IMR-90 (cell line): ENCODE data around the gene ANKRD1. TPM values are rescaled to one million over a fixed set of nuclear protein-coding genes. Genes with fewer than 3 reads are reported as not detected.
A peak's percentile ranks its signal among the peaks of the same experiment; 100 is the strongest.
"Not testable (repeated sequence)": the region's sequence is repeated elsewhere in the genome, so short reads cannot be mapped to it uniquely, and the experiment has no call there.

Experiments
- ATAC-seq: fragments of 200-7000 bp; cut with Tn5 transposase; 2 replicates; pipeline ENCODE4 v1.9.1; 2020; ENCODE audit warnings: low read depth, mild to moderate bottlenecking, moderate library complexity
- BruUV-seq: library from RNA; stranded (reverse); fragments of 400-500 nt; replicated peaks from 2 replicates; lab custom pipeline; 2021; lab: Mats Ljungman, UMichigan
- CTCF ChIA-PET: fragments of 300-600 bp; formaldehyde crosslinking; extraction: SDS; loops from one replicate; lab custom pipeline; 2021; ENCODE audit warnings: antibody characterized with exemption; lab: Yijun Ruan, JAX
- POLR2A ChIA-PET: fragments of 300-600 bp; sonication (Branson Sonifier 250); formaldehyde crosslinking; loops from one replicate; lab custom pipeline; 2022; ENCODE audit warnings: antibody characterized with exemption; ENCODE audit not compliant: unreplicated experiment; lab: Charles Lee
- DNase-seq: peaks from one replicate; pipeline ENCODE4 v3.0.0; 2013
- H2AFZ ChIP-seq: replicated peaks from 2 replicates; pipeline ENCODE3; 2013; ENCODE audit warnings: low read length, mild to moderate bottlenecking; ENCODE audit not compliant: poor library complexity
- H2AK5ac ChIP-seq: 2 replicates; pipeline ENCODE4 v1.6.1; 2013; ENCODE audit warnings: low read depth, low read length, inconsistent platforms
- H2AK9ac ChIP-seq: replicated peaks from 2 replicates; pipeline ENCODE3; 2013; ENCODE audit warnings: mild to moderate bottlenecking, low read depth, low read length, moderate library complexity; ENCODE audit not compliant: poor library complexity
- H2BK120ac ChIP-seq: 2 replicates; pipeline ENCODE4 v1.6.1; 2013; ENCODE audit warnings: low read depth, low read length, inconsistent platforms
- H2BK15ac ChIP-seq: 3 replicates; pipeline ENCODE4 v1.6.1; 2013; ENCODE audit warnings: low read depth, low read length, inconsistent platforms
- H2BK20ac ChIP-seq: 2 replicates; pipeline ENCODE4 v1.6.1; 2013; ENCODE audit warnings: low read depth, mild to moderate bottlenecking, inconsistent platforms, low read length, moderate library complexity
- H2BK5ac ChIP-seq: 2 replicates; pipeline ENCODE4 v1.6.1; 2013; ENCODE audit warnings: mild to moderate bottlenecking, low read depth, low read length, inconsistent platforms; ENCODE audit not compliant: poor library complexity, severe bottlenecking
- H3K14ac ChIP-seq: replicated peaks from 2 replicates; pipeline ENCODE4 v1.6.1; 2013; ENCODE audit warnings: low read depth, low read length, inconsistent platforms
- H3K18ac ChIP-seq: 2 replicates; pipeline ENCODE4 v1.6.1; 2013; ENCODE audit warnings: low read depth, low read length, control low read depth
- H3K23ac ChIP-seq: 2 replicates; pipeline ENCODE4 v1.6.1; 2013; ENCODE audit warnings: low read depth, low read length, inconsistent platforms
- H3K27ac ChIP-seq: 2 replicates; pipeline ENCODE4 v1.5.1; 2013; ENCODE audit warnings: mild to moderate bottlenecking, control low read depth, low read length; ENCODE audit not compliant: insufficient read depth
- H3K27me3 ChIP-seq: 2 replicates; pipeline ENCODE4 v1.6.1; 2013; ENCODE audit warnings: low read length; ENCODE audit not compliant: control insufficient read depth, insufficient read depth
- H3K36me3 ChIP-seq: 2 replicates; pipeline ENCODE4 v1.6.1; 2013; ENCODE audit warnings: low read length, mixed read lengths; ENCODE audit not compliant: control insufficient read depth, insufficient read depth
- H3K4ac ChIP-seq: 2 replicates; pipeline ENCODE4 v1.6.1; 2013; ENCODE audit warnings: low read depth, low read length, inconsistent platforms
- H3K4me1 ChIP-seq: 2 replicates; pipeline ENCODE4 v1.6.1; 2013; ENCODE audit warnings: low read length, mixed read lengths; ENCODE audit not compliant: control insufficient read depth, insufficient read depth
- H3K4me2 ChIP-seq: 2 replicates; pipeline ENCODE4 v1.6.1; 2013; ENCODE audit warnings: low read depth, mild to moderate bottlenecking, control low read depth, low read length, moderate library complexity
- H3K4me3 ChIP-seq: 2 replicates; pipeline ENCODE4 v1.5.1; 2013; ENCODE audit warnings: low read depth, mild to moderate bottlenecking, control low read depth, low read length, moderate library complexity; ENCODE audit not compliant: insufficient read depth
- H3K56ac ChIP-seq: 2 replicates; pipeline ENCODE4 v1.6.1; 2013; ENCODE audit warnings: low read length, inconsistent platforms; ENCODE audit not compliant: insufficient read depth; ENCODE audit errors: extremely low read depth
- H3K79me1 ChIP-seq, 2 experiments: 2 replicates each; pipeline ENCODE4 v1.6.1; 2013; ENCODE audit warnings: low read length in 2 of 2, inconsistent platforms in 1 of 2, low read depth in 1 of 2
- H3K9ac ChIP-seq: 2 replicates; pipeline ENCODE4 v1.6.1; 2013; ENCODE audit warnings: low read depth, low read length, control low read depth
- H3K9me1 ChIP-seq: 2 replicates; pipeline ENCODE4 v1.6.1; 2013; ENCODE audit warnings: low read length, inconsistent platforms; ENCODE audit not compliant: insufficient read depth
- H3K9me3 ChIP-seq: 2 replicates; pipeline ENCODE4 v1.6.1; 2013; ENCODE audit warnings: low read length; ENCODE audit not compliant: control insufficient read depth, insufficient read depth
- H4K20me1 ChIP-seq: 2 replicates; pipeline ENCODE4 v1.6.1; 2013; ENCODE audit warnings: low read length, inconsistent platforms; ENCODE audit not compliant: insufficient read depth
- H4K5ac ChIP-seq: 2 replicates; pipeline ENCODE4 v1.6.1; 2013; ENCODE audit warnings: mild to moderate bottlenecking, low read depth, low read length, control low read depth
- H4K8ac ChIP-seq, 2 experiments: 2 replicates each; pipeline ENCODE4 v1.6.1; 2013; ENCODE audit warnings: low read depth in 2 of 2, low read length in 2 of 2, control low read depth in 1 of 2, inconsistent platforms in 1 of 2
- H4K91ac ChIP-seq: 2 replicates; pipeline ENCODE4 v1.6.1; 2013; ENCODE audit warnings: low read depth, low read length, inconsistent platforms; ENCODE audit not compliant: insufficient read depth
- CTCF ChIP-seq: conservative IDR thresholded peaks from 2 replicates; pipeline ENCODE4 v1.5.1; 2012; ENCODE audit warnings: mild to moderate bottlenecking, low read depth, low read length, improper control_type of control experiment
- MAFK ChIP-seq: IDR thresholded peaks from 2 replicates; pipeline ENCODE4 v1.6.1; 2012; ENCODE audit warnings: low read depth, low read length, improper control_type of control experiment
- RAD21 ChIP-seq: IDR thresholded peaks from 2 replicates; pipeline ENCODE4 v1.6.1; 2012; ENCODE audit warnings: low read length, improper control_type of control experiment
- SMC3 ChIP-seq: fragments of 150-350 bp; IDR thresholded peaks from 2 replicates; pipeline ENCODE4 v1.6.1; 2016; ENCODE audit warnings: low read depth, mild to moderate bottlenecking, antibody characterized with exemption, low read length, moderate library complexity
- WGBS, 2 experiments: methylation state at CpG; one replicate each; pipeline versions ENCODE4 v1.1.5 to v1.1.7; 2013; ENCODE audit warnings: missing lambda C conversion rate in 2 of 2; ENCODE audit not compliant: insufficient read length in 1 of 2; ENCODE audit errors: extremely low coverage in 2 of 2; 5-methylcytosine and 5-hydroxymethylcytosine counted together
- dilution Hi-C: fragments of 300-500 bp; cut with HindIII; formaldehyde crosslinking; loops from one replicate; pipeline ENCODE4 v1.14.3; 2018; ENCODE audit warnings: low sequenced_read_pairs; ENCODE audit not compliant: unreplicated experiment
- in situ Hi-C: fragments of 300-500 bp; cut with MboI; formaldehyde crosslinking; loops from 3 replicates; pipeline ENCODE4 v1.14.3; 2019; ENCODE audit warnings: low sequenced_read_pairs, inconsistent platforms, mixed read lengths
- intact Hi-C: fragments of 100-400 bp; cut with micrococcal nuclease; formaldehyde crosslinking; loops from 2 replicates; pipeline ENCODE4 v1.10.0; 2022
- polyA plus RNA-seq, 3 experiments: library from polyadenylated mRNA; depleted of rRNA; stranded (reverse); fragments of >200 nt; gene quantifications; 2 replicates each; pipeline ENCODE4 v1.2.3, GENCODE V29; 2012; ENCODE audit warnings: low replicate concordance in 1 of 3
- total RNA-seq: library from RNA; depleted of rRNA; stranded (reverse); fragments of >200 nt; gene quantifications from 2 replicates; pipeline ENCODE4 v1.2.3, GENCODE V29; 2012

ANKRD1 gene
- total and polyA plus RNA-seq, 2 of the 4 experiments (the other 2 are of a cell fraction), result 7.4 to 10.8 TPM

GRCh38 chr10:90880059-90880719, 40.7 kb downstream of the ANKRD1 start:
- H3K27ac ChIP-seq, H3K14ac ChIP-seq, H3K9me1 ChIP-seq, H3K9ac ChIP-seq, H4K8ac ChIP-seq, H3K18ac ChIP-seq, H3K56ac ChIP-seq, H3K4ac ChIP-seq, POLR2A ChIA-PET, H4K5ac ChIP-seq, H2BK20ac ChIP-seq, H2BK15ac ChIP-seq, H4K20me1 ChIP-seq, H2AK5ac ChIP-seq, H3K23ac ChIP-seq, H3K4me1 ChIP-seq, H2AFZ ChIP-seq, H4K91ac ChIP-seq, H2AK9ac ChIP-seq, H2BK120ac ChIP-seq, H3K9me3 ChIP-seq, H3K27me3 ChIP-seq, H3K4me2 ChIP-seq, H2BK5ac ChIP-seq, H3K4me3 ChIP-seq, BruUV-seq, H3K79me1 ChIP-seq, in situ Hi-C loops: not testable (repeated sequence)
- TF ChIP-seq CTCF, result peak; percentile 83
- TF ChIP-seq RAD21, result peak; percentile 86
- TF ChIP-seq SMC3, result peak; percentile 69
- TF ChIP-seq MAFK, result 0 out of 2 replicates have a peak, but pooled peaks have one; percentile 14
- dilution Hi-C loops (loop anchor here (25.0 kb wide), 1 partner anchor 382 kb away; no protein-coding TSS in a partner anchor), intact Hi-C loops (loop anchor here (1.0 to 10.0 kb wide), 5 partner anchors 285 to 1032 kb away; partner anchors contain the start of gene PPP1R3C)
- peaks cover 15% of the 10 kb centered on the region for H3K36me3 ChIP-seq
- CTCF ChIA-PET, result interaction anchor here (0.6 to 2.1 kb wide), 13 partner anchors 8 to 1255 kb away, joined by 3 to 8 read pairs (median 4); partner anchors contain the start of genes RPP30 and TNKS2
- 0 out of 2 replicates have a peak, but pooled peaks have one; percentile 38 for ATAC-seq
- WGBS, 2 experiments, result 95% methylated on average over 4 of the region's 8 CpGs; no CpG with 5 or more reads in 1 of the 2 experiments
- peak; percentile 61 for DNase-seq
